ENCODE results near the gene CSMD2. TPM values are rescaled to one million over a fixed set of nuclear protein-coding genes. Genes with fewer than 3 reads are reported as not detected.
A peak's percentile ranks its signal among the peaks of the same experiment; 100 is the strongest.

Gene CSMD2
- total RNA-seq, 4 donors from 2014 or later = 0.60 to 2.5 (median 1.2) TPM

DNA sequence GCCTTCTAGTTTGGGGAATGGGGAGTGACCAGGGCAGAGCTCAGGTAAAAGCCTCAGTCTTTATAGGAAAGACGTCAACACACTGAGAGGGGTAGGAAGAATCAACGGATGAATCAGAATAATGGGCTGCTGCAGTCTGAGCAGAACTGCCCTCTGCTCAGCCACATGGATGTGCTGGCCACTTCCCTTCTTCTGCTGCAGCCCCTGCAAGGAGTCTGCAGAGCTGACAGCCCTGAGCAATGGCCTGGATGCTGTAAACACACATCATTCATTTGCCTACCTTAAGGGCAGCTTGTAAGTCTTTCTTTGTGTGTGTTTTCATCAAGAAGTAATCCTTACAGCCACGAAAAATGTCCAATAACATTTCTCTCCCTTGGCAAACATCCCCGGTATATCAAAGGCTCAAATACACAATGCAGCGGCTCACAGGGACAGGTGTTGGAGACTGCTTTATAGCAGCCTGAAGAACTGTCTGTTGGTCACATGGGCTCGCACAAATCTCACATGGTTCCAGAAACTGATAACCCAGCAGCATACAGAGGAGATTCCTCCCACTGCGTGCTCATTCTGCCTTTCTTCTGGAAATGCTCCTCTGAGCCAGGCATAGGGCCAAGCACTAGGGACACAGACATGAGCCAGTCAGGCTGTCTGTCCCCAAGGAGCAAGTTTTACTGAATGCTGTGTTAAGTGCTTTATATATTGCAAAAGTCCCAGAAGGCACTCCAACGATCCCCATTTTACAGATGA is 191.1 kb downstream of the CSMD2 start:
- Histone ChIP-seq H3K4me3 (no peak overlapping the region), H3K9me3 (no peaks in the 10 kb centered on the region), H3K27me3 (no peaks in the 10 kb centered on the region), H3K36me3 (no peaks in the 10 kb centered on the region), H3K4me1 (peaks cover 0 to 27% (median 4%) of the 10 kb centered on the region in 4 donors), H3K27ac (no peak overlapping the region)
- WGBS, 2 donors = 66 to 69% methylated on average over 8 of the region's 8 CpGs
- TF ChIP-seq POLR2A (IDR thresholded peaks at IDR 0.05) (no peak), CTCF (IDR thresholded peaks at IDR 0.05) (no peak), EP300 (IDR thresholded peaks at IDR 0.05) (no peak)
- DNase-seq (ENCODE audit: low spot score in 2 of 2) = no peak

GRCh38 chr1:33972676-33973395 is 192.2 kb downstream of the CSMD2 start:
- no peak overlapping the region for H3K27ac ChIP-seq
- peaks cover 0 to 27% (median 4%) of the 10 kb centered on the region in 4 donors for H3K4me1 ChIP-seq
- TF ChIP-seq CTCF (IDR thresholded peaks at IDR 0.05) = no peak
- no peak for TF ChIP-seq POLR2A (IDR thresholded peaks at IDR 0.05)
- TF ChIP-seq EP300 (IDR thresholded peaks at IDR 0.05) = no peak
- no peaks in the 10 kb centered on the region for H3K27me3 ChIP-seq
- no peak for DNase-seq (ENCODE audit: low spot score in 2 of 2)
- no peak overlapping the region for H3K4me3 ChIP-seq
- H3K36me3 ChIP-seq = no peaks in the 10 kb centered on the region
- H3K9me3 ChIP-seq = no peaks in the 10 kb centered on the region
- WGBS, 2 donors = 60 to 65% methylated on average over 10 of the region's 10 CpGs

DNA sequence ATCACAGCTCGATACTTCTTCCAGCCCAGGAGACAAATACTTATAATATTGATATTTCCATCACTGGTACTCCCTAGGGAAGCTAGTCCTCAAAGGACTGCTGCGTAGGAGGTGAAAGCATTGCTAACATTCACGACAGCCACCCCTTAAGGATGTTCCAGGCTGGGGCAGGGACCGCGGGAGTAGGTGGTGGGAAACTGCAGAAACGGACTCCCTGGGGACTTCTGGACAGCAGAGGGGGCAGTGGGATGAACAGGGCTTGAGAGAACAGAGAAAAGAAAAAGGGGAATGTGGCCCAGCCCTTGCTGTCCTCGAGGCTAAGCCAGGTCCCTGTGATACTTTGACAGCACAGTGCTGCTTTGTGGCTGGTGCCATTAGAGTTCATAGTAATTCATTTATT is 193.1 kb downstream of the CSMD2 start:
- WGBS, 2 donors = 36 to 52% methylated on average over 7 of the region's 7 CpGs
- peak overlapping the region in 1 of 4 donors; percentile 33 for H3K27ac ChIP-seq

DNA sequence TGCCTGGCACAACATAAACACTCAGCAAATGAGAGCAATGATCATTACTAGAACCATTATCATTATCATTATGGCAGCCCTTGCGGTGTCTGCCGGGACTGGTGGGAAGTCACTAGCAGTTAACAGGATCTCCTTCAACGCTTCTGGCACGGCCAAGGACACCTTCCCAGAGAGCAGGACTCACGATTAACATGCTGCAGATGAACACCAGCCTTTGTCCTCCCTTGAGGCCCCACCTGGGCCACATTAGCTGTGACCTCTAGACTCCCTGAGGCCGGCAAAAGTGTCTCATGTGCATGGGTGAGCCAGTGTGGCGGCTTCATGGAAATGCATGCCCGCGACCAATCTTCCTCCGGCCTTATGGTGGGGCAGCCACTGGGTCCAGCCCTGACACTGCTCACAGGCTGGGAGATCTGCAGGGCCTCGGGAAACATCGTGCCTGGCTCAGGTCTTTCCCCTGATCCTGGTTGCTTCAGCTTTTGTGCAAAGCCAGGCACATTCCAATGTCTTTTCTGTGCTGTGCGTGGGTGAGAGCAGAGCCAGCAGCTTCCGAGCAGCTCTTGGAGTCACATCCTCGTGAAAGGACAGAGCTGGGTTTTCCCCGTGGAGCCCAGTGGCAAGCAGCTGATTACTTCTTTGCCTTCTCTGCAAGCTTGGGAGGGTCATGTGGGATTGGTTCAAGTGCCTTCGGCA is 193.9 kb downstream of the CSMD2 start:
- H3K27ac ChIP-seq = peak overlapping the region in 1 of 4 donors; percentile 33
- 45 to 55% methylated on average over 12 to 17 of the region's 17 CpGs for WGBS, 2 donors
- TF ChIP-seq CTCF (IDR thresholded peaks at IDR 0.05) (no peak), POLR2A (IDR thresholded peaks at IDR 0.05) (no peak), EP300 (IDR thresholded peaks at IDR 0.05) (no peak)
- H3K36me3 ChIP-seq = no peaks in the 10 kb centered on the region
- H3K4me1 ChIP-seq = peaks cover 0 to 27% (median 4%) of the 10 kb centered on the region in 4 donors
- no peak for DNase-seq (ENCODE audit: low spot score in 2 of 2)
- no peaks in the 10 kb centered on the region for H3K27me3 ChIP-seq
- H3K9me3 ChIP-seq = no peaks in the 10 kb centered on the region
- H3K4me3 ChIP-seq = no peak overlapping the region

More for the DNA sequence above, 193.1 kb downstream of the CSMD2 start:
- Histone ChIP-seq H3K4me3 (no peak overlapping the region), H3K9me3 (no peaks in the 10 kb centered on the region), H3K27me3 (no peaks in the 10 kb centered on the region), H3K4me1 (peaks cover 0 to 27% (median 4%) of the 10 kb centered on the region in 4 donors), H3K36me3 (no peaks in the 10 kb centered on the region)
- no peak for DNase-seq (ENCODE audit: low spot score in 2 of 2)
- TF ChIP-seq POLR2A (IDR thresholded peaks at IDR 0.05) (no peak), CTCF (IDR thresholded peaks at IDR 0.05) (no peak), EP300 (IDR thresholded peaks at IDR 0.05) (no peak)
